K562 (cell line): ENCODE data around the gene ZSWIM3. TPM values are rescaled to one million over a fixed set of nuclear protein-coding genes. Genes with fewer than 3 reads are reported as not detected.

Experiments
- BCOR ChIP-seq: fragments of 450-650 bp; IDR thresholded peaks from 2 replicates; pipeline ENCODE4 v1.6.1; 2016
- CCNT2 ChIP-seq: IDR thresholded peaks from 2 replicates; pipeline ENCODE4 v1.6.1; 2011; ENCODE audit warnings: borderline replicate concordance, low read depth, mild to moderate bottlenecking, moderate library complexity, mixed read lengths, low read length; ENCODE audit not compliant: insufficient read length; ENCODE audit errors: extremely low read depth
- CTCF ChIP-seq, 3 experiments: IDR thresholded peaks in 2 of 3; conservative IDR thresholded peaks in 1 of 3; 2 replicates each; pipeline ENCODE4 v1.5.1; 2011 to 2012; ENCODE audit warnings: low read length in 3 of 3, mild to moderate bottlenecking in 3 of 3, control low read depth in 2 of 3, improper control_type of control experiment in 1 of 3, inconsistent platforms in 1 of 3, low read depth in 1 of 3, mixed read lengths in 1 of 3, moderate library complexity in 1 of 3; ENCODE audit not compliant: insufficient read depth in 2 of 3
- CXXC5 ChIP-seq: fragments of 250-450 bp; sonication (Bioruptor Pico); IDR thresholded peaks from 2 replicates; pipeline ENCODE4 v1.8.0; 2022; ENCODE audit warnings: inconsistent platforms, mild to moderate bottlenecking, moderate library complexity
- EGR1 ChIP-seq: fragments of 450-650 bp; conservative IDR thresholded peaks from 2 replicates; pipeline ENCODE4 v1.6.1; 2017; ENCODE audit warnings: mild to moderate bottlenecking
- HOXB6 ChIP-seq: fragments of 250-450 bp; sonication (Bioruptor Pico); IDR thresholded peaks from 2 replicates; pipeline ENCODE4 v1.5.1; 2022; ENCODE audit warnings: mild to moderate bottlenecking, borderline replicate concordance
- MCM3 ChIP-seq: fragments of 450-650 bp; IDR thresholded peaks from 2 replicates; pipeline ENCODE4 v1.6.1; 2016
- MTA3 ChIP-seq: fragments of 450-650 bp; formaldehyde crosslinking; IDR thresholded peaks from 2 replicates; pipeline ENCODE4 v1.6.1; 2017; ENCODE audit warnings: mild to moderate bottlenecking, borderline replicate concordance
- MYBL2 ChIP-seq, 2 experiments: fragments of 450-650 bp in 1 of 2; sonication (generic) in 1 of 2; formaldehyde crosslinking in 1 of 2; IDR thresholded peaks; 2 replicates each; pipeline versions ENCODE4 v1.6.1 to v1.8.1; 2017 to 2022; ENCODE audit warnings: borderline replicate concordance in 1 of 2, inconsistent platforms in 1 of 2, low read depth in 1 of 2, mild to moderate bottlenecking in 1 of 2, missing genetic modification reagents in 1 of 2, moderate library complexity in 1 of 2
- NCOA1 ChIP-seq: fragments of 450-650 bp; IDR thresholded peaks from 2 replicates; pipeline ENCODE4 v1.6.1; 2016; ENCODE audit warnings: low read depth
- SMAD1 ChIP-seq: fragments of 150-350 bp; IDR thresholded peaks from 2 replicates; pipeline ENCODE4 v1.6.1; 2014; ENCODE audit warnings: low read length, low read depth; ENCODE audit not compliant: partially characterized antibody
- SRSF7 ChIP-seq: fragments of 200-400 bp; formaldehyde crosslinking; optimal IDR thresholded peaks from 2 replicates; pipeline ENCODE3; 2017; ENCODE audit warnings: mild to moderate bottlenecking, low read depth, low read length
- TRIM28 ChIP-seq: fragments of 450-650 bp; IDR thresholded peaks from 2 replicates; pipeline ENCODE4 v1.6.1; 2017
- U2AF2 ChIP-seq: fragments of 200-400 bp; formaldehyde crosslinking; optimal IDR thresholded peaks from 2 replicates; pipeline ENCODE3; 2017; ENCODE audit warnings: low read depth, mild to moderate bottlenecking, low read length
- ZKSCAN8 ChIP-seq: fragments of 200-800 bp; sonication (Bioruptor generic); IDR thresholded peaks from 2 replicates; pipeline ENCODE4 v1.6.1; 2016; ENCODE audit warnings: missing genetic modification characterization, missing compliant biosample characterization
- ZNF384 ChIP-seq: IDR thresholded peaks from 2 replicates; pipeline ENCODE4 v1.6.1; 2012; ENCODE audit warnings: low read depth, low read length, improper control_type of control experiment
- ZNF444 ChIP-seq: fragments of 250-450 bp; sonication (Bioruptor Pico); IDR thresholded peaks from 2 replicates; pipeline ENCODE4 v1.4.0; 2020; ENCODE audit warnings: mild to moderate bottlenecking, moderate library complexity
- polyA plus RNA-seq, 8 experiments: library from polyadenylated mRNA; depleted of rRNA in 4 of 8; stranded (reverse) in 5 of 8; unstranded in 3 of 8; fragments of >200 nt; fragmentation: Nextera tagmentation in 2 of 8; fragmentation: Illumina TruSeq in 1 of 8; extraction: Ambion mirVana in 2 of 8; extraction: Trizol in 1 of 8; gene quantifications; 2 replicates each; pipeline versions ENCODE4 v1.2.1 to v1.2.3, GENCODE V29; 2011 to 2014; ENCODE audit warnings: inconsistent platforms in 1 of 8, missing spikeins in 1 of 8
- total RNA-seq, 7 experiments: library from RNA; depleted of rRNA in 6 of 7; stranded (reverse); fragments of >200 nt in 6 of 7; fragmentation: Illumina TruSeq in 2 of 7; extraction: Trizol in 2 of 7; gene quantifications; 2 replicates each; pipeline versions ENCODE4 v1.2.1 to v1.2.3, GENCODE V29; 2011 to 2021; ENCODE audit warnings: low replicate concordance in 1 of 7
- TF ChIP-seq, protein P1 (sequence below): sonication (generic); formaldehyde crosslinking; IDR thresholded peaks from 2 replicates; pipeline ENCODE4 v1.4.0; 2020; ENCODE audit warnings: mild to moderate bottlenecking, missing genetic modification reagents

Gene ZSWIM3
- total and polyA plus RNA-seq, 9 of the 15 experiments (the other 6 are each of a cell fraction or from before 2014, with no cell fraction given), result 1.7 to 4.3 (median 2.9) TPM

- TF ChIP-seq NCOA1 (no peak), SRSF7 (no peak), CCNT2 (peak; percentile 54), SMAD1 (no peak), EGR1 (peak; percentile 67), TRIM28 (no peak), HOXB6 (CRISPR knock-in tag) (no peak), CXXC5 (CRISPR knock-in tag) (peak; percentile 76), MYBL2 (IDR thresholded peaks at IDR 0.05; ENCODE audit: low read depth) (no peak), MYBL2 (CRISPR knock-in tag; IDR thresholded peaks at IDR 0.05; ENCODE audit: borderline replicate concordance) (no peak), MTA3 (peak; percentile 79), CTCF (IDR thresholded peaks at IDR 0.05 in 2 of 3, conservative IDR thresholded peaks at IDR 0.05 in 1 of 3; ENCODE audit: insufficient read depth in 2 of 3, low read depth in 1 of 3, low read length in 3 of 3) (peak in 2 of 3 experiments; percentile 30 to 39; a peak in 3 of 6 replicates), ZNF384 (no peak), BCOR (peak; percentile 63; the same call in 1 of the 2 replicates), U2AF2 (no peak), MCM3 (no peak), ZNF444 (CRISPR knock-in tag) (no peak), ZKSCAN8 (CRISPR knock-in tag) (no peak)
- TF ChIP-seq, protein P1, sequence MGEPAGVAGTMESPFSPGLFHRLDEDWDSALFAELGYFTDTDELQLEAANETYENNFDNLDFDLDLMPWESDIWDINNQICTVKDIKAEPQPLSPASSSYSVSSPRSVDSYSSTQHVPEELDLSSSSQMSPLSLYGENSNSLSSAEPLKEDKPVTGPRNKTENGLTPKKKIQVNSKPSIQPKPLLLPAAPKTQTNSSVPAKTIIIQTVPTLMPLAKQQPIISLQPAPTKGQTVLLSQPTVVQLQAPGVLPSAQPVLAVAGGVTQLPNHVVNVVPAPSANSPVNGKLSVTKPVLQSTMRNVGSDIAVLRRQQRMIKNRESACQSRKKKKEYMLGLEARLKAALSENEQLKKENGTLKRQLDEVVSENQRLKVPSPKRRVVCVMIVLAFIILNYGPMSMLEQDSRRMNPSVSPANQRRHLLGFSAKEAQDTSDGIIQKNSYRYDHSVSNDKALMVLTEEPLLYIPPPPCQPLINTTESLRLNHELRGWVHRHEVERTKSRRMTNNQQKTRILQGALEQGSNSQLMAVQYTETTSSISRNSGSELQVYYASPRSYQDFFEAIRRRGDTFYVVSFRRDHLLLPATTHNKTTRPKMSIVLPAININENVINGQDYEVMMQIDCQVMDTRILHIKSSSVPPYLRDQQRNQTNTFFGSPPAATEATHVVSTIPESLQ (CRISPR knock-in tag), result peak; percentile 61; the same call in 1 of the 2 replicates
Measured at GRCh38 chr20:45890985-45891983, 33.9 kb downstream of the ZSWIM3 start, which contains the start of the genes CTSA and NEURL2 (continued).
